GM12878 (cell line): ENCODE data around the gene C16orf74.

Experiments used
- CEBPZ ChIP-seq: fragments of 150-350 bp; IDR thresholded peaks from 2 replicates; pipeline ENCODE4 v1.6.1; 2016; ENCODE audit warnings: low read depth, low read length
- CHD1 ChIP-seq: IDR thresholded peaks from 2 replicates; pipeline ENCODE4 v1.6.1; 2012; ENCODE audit warnings: low read depth, low read length, improper control_type of control experiment
- CTCF ChIP-seq, 3 experiments: IDR thresholded peaks in 2 of 3; conservative IDR thresholded peaks in 1 of 3; 2 replicates each; pipeline ENCODE4 v1.5.1; 2011; ENCODE audit warnings: low read depth in 3 of 3, low read length in 3 of 3, mild to moderate bottlenecking in 3 of 3, control low read depth in 2 of 3, moderate library complexity in 2 of 3, inconsistent platforms in 1 of 3, mixed read lengths in 1 of 3; ENCODE audit not compliant: control insufficient read depth in 2 of 3, insufficient read depth in 1 of 3; ENCODE audit errors: extremely low read depth in 1 of 3
- ESRRA ChIP-seq: IDR thresholded peaks from 2 replicates; pipeline ENCODE4 v1.6.1; 2012; ENCODE audit warnings: mild to moderate bottlenecking, low read length, improper control_type of control experiment
- HCFC1 ChIP-seq: fragments of 150-350 bp; IDR thresholded peaks from 2 replicates; pipeline ENCODE4 v1.6.1; 2014; ENCODE audit warnings: low read length
- HDAC2 ChIP-seq: fragments of 200-600 bp; sonication (generic); IDR thresholded peaks from 2 replicates; pipeline ENCODE4 v1.6.1; 2017
- JUNB ChIP-seq: IDR thresholded peaks from 2 replicates; pipeline ENCODE4 v1.6.1; 2016; ENCODE audit warnings: antibody characterized with exemption, mild to moderate bottlenecking
- NR2C2 ChIP-seq: IDR thresholded peaks from 2 replicates; pipeline ENCODE4 v1.6.1; 2011; ENCODE audit warnings: borderline replicate concordance, low read depth; ENCODE audit not compliant: control insufficient read depth, insufficient read length
- POLR2A ChIP-seq: IDR thresholded peaks from 2 replicates; pipeline ENCODE4 v1.6.1; 2011; ENCODE audit warnings: low read depth, mild to moderate bottlenecking, low read length
- RBBP5 ChIP-seq: fragments of 200-600 bp; sonication (generic); conservative IDR thresholded peaks from 2 replicates; pipeline ENCODE4 v1.6.1; 2016
- REST ChIP-seq: IDR thresholded peaks from 2 replicates; pipeline ENCODE4 v1.6.1; 2012; ENCODE audit warnings: mild to moderate bottlenecking, low read depth, low read length
- RFX5 ChIP-seq: IDR thresholded peaks from 2 replicates; pipeline ENCODE4 v1.6.1; 2011; ENCODE audit warnings: low read depth, low read length, improper control_type of control experiment
- SREBF2 ChIP-seq: IDR thresholded peaks from 2 replicates; pipeline ENCODE4 v1.6.1; 2012; ENCODE audit warnings: mild to moderate bottlenecking, low read length
- SUZ12 ChIP-seq: fragments of 200-600 bp; sonication (generic); IDR thresholded peaks from one replicate; pipeline ENCODE4 v1.6.1; 2018; ENCODE audit warnings: antibody characterized with exemption, mild to moderate bottlenecking; ENCODE audit not compliant: unreplicated experiment

- TF ChIP-seq RBBP5 (no peak), SREBF2 (no peak), CHD1 (no peak), CTCF (IDR thresholded peaks at IDR 0.05 in 2 of 3, conservative IDR thresholded peaks at IDR 0.05 in 1 of 3; ENCODE audit: control insufficient read depth in 2 of 3, extremely low read depth in 1 of 3, insufficient read depth in 1 of 3, low read depth in 3 of 3, low read length in 3 of 3) (no peak), POLR2A (no peak), RFX5 (no peak), HCFC1 (no peak), ESRRA (no peak), REST (no peak), SUZ12 (no peak), CEBPZ (no peak), JUNB (no peak), NR2C2 (no peak), HDAC2 (no peak)
Measured at GRCh38 chr16:85793662-85794298, 42.9 kb upstream of the C16orf74 start.
